HL-60 (cell line): Measurements from ENCODE around the gene KRTAP2-2.

Source experiments
- CTCF ChIP-seq: IDR thresholded peaks from one replicate; pipeline ENCODE4 v1.5.1; 2011; ENCODE audit warnings: low read length, control low read depth, inconsistent platforms; ENCODE audit not compliant: insufficient read depth
- POLR2AphosphoS5 ChIP-seq: IDR thresholded peaks from 2 replicates; pipeline ENCODE4 v1.6.1; 2012; ENCODE audit warnings: low read depth
- REST ChIP-seq: IDR thresholded peaks from 2 replicates; pipeline ENCODE4 v1.6.1; 2012; ENCODE audit warnings: low read depth; ENCODE audit not compliant: insufficient replicate concordance

- TF ChIP-seq CTCF (no peak), REST (no peak), POLR2AphosphoS5 (no peak)
These were observed 2.5 kb downstream of the KRTAP2-2 start for GRCh38 chr17:41052566-41052965.
